ENCODE results near the gene ELMO1.

ELMO1 gene

DNA sequence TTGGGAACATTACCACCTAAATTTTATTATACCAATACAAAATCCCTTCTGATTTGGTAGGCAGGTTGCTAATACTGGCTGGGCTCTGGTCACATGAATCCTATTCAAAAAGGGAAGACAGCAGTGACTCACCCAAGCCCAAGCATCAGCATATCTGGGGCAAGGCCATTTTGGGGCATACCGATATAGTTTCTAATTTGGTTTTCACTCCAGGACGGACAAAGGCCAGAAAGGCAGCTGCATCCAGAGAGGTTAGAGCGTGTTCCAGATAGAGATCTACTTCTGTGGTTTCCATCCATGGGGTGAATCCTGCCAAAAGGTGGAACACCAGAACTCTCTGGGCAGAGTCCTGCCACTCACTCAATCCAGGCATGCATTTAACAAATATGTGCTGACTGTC is 335.8 kb downstream of the ELMO1 start:
- DNase-seq: no peak

DNA sequence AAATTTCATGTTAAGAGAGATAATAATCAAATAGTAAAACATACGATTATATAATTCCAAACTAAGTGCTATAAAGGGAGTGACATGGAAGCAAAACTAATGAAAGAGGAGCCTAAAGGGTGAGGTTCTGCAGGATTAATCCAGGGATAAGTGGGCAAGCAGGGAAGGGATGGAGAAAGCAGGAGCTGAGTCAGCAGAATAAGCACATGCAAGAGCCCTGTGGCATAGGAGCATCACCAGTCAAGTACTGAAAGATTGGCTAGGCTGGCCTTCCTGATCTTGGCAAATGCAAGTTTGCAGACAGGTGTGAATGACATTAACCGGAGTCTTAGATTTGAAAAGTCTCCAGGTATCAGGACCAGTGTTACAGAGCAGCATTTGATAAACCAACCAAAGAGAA is 336.4 kb downstream of the ELMO1 start:
- DNase-seq: no peak

- no peak for DNase-seq
These were observed 337.2 kb downstream of the ELMO1 start for GRCh38 chr7:37111459-37111858.

DNA sequence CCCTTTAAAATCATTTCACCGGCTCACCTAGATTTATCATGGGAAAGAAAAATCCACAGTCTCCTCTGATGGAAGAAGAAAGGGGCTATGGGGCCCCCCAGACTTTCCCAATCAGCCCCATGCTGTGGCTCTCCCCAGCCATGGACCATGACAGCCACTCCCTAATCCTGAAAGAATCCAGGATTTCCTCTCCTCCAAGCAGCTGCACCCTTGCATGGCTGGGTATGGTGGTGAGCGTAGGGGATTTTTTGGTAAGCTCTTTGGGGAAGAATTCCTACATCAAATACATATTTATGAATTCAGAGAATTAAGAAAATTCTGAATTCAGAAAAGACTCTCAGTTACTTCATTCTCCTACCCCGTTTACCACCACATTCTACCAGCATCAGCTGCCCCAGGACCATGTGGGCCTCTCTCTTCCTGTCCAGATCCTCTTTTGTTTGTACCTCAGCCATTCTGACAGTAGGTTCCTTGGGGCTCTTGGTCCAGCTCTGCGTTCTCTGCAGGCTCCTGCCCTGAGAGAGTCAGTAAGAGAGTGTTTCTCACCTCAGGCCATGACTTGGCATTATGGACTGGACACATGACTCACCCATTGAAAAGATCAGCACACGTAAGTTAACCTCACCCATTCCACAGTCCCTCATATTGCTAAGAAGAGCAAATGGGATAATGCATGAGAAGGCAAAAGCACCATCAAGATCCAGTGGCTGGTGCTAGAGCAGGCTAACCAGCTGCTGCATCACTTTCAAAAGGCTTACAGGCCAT is 337.8 kb downstream of the ELMO1 start:
- no peak for DNase-seq

- no peak for DNase-seq
These were observed 338.8 kb downstream of the ELMO1 start for GRCh38 chr7:37109843-37110242.

DNA sequence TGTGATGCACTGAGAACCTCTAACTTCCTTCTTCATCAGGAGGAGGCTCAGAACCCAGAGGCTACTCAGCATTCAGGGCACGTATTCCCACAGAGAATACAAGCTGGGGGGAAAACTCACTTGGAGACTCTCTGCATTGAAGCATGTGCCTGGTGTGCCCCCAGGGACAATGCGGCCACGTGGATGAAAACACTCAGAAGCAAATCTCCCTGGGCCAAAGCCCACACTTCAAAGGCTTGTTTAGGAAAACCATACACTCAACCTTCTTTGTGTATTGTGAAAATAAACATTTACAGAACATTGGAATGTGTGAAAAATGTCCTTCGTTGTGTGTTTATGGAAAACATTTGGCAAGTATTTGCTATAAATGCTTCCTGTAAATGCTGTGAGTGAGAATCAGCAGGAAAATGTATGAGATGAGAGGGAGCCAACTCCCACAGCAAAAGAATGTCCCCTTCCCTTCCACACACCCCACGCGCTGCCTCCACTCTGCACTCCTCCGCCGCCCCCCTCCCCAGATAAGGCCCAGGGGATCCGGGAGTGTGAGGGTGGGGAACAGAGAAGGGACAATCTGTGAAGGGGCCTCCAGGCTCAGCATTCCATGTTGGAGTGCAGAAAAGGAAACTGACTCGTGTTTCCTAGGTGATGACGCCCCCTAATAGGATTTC is 339.5 kb downstream of the ELMO1 start:
- no peak for DNase-seq

DNA sequence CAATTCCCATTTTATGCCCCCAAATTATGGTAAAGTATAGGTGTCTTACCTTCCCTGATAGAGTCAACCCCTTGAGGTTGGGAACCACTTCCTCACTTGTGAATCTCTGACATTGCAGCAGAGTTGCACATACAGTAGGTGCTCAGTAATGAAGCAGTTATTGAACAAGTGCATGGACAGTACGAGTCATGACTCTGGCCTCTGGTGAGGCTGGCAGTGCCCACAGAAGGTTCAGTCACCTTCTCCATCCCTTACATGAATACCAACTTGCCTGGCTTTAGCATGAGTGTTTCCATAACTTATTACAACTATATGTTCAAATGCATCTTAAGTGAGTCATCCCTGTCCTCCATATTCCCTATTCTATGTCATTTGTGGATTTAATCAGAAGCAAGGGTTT is 340.0 kb downstream of the ELMO1 start:
- no peak for DNase-seq

GRCh38 chr7:37107047-37107750 is 341.5 kb downstream of the ELMO1 start:
- DNase-seq: no peak

DNA sequence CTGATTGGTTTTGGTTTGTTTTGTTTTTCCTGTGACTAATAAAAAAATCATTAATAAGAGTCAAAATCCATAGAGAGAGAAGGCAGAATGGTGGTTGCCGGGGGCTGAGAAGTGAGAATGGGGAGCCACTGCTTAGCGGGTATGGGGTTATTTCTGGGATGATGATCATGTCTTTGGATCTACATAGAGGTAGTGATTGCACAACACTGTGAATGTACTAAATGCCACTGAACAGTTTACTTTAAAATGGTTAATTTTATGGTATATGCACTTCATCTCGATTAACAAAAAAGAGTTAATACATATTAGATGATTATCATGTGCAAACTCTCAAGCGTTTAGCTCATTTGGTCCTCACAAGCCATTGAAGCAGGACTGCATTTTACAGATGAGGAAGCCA is 342.9 kb downstream of the ELMO1 start:
- no peak for DNase-seq

DNA sequence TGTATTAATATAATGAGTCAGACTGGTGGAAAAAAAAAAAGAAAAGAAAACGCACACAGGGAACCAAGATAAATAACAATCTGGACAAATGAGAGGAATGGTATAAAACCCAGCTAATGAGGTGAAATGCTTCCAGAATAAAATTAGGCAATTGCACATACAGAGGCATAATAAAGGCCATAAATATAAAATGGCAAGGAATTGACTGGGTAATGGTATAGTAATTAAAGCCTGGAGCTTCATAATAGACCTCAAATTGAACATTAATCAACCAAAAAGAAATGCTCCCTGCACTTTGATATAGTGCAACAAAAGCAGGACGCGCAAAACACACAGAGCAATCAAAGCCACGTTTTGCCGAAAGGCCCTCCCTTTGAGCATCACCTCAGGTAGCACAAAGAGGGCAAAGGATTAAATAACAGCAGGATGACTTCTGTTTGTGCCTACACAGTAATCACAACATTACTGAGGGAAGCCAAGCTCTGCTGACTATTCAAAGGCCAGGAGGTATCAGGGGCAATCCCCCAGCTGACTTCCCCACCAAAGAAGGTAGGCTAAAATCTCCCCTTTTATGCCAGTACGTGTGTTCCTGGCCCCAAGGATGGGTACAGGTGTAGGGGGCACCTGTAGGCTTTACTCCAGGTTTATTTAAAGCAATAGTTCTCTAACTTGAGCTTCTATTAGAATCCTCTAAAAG is 343.7 kb downstream of the ELMO1 start:
- DNase-seq: no peak

- no peak for DNase-seq
These were observed 346.0 kb downstream of the ELMO1 start for GRCh38 chr7:37102518-37103137.

DNA sequence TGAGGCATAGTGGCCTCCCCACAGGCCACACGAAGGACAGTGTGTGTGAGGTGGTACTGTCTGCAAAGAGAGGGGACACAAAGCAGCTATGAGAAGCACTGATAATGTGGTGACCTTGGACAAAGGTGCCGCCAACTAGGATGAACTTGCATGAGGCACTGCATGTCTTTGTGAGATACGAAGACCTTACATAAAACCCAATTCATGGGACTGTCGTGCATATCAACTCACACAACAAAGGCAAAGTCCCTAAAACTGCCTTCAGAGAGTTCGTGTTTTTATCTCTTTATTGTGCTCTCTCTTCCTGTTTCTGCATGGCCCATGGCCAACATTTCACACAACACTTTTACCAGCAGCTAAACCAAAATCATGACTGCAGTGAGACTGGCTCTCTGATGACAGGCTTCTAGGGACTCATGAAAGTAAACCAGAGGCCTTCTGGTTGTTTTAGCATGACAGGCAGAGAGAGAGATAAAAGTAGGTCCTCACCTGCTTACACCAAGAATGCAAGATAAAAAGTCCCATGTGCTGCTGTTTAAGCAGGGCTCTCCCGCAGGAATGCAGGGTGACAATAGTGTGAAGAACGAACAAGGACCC is 347.8 kb downstream of the ELMO1 start:
- no peak for DNase-seq

GRCh38 chr7:37098762-37099161 is 349.9 kb downstream of the ELMO1 start:
- no peak for DNase-seq

DNA sequence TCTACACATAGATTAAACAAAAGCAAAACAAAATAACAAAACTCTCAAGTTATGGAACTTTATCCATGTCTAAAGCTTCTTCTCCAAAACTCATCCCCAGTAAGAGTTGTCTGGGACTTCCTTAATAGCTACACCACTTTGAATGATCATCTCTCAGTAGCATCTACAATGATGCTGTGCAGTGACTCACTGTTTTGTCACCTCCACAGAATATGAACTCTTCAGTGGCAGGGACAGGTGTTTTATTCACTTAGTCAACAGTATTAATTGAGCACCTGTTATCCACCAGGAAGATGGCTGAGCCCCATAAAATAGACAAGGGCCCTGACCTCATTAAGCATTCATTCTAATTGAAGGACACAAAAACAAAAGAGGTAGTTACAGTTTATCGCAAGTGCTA is 350.7 kb downstream of the ELMO1 start:
- no peak for DNase-seq

DNA sequence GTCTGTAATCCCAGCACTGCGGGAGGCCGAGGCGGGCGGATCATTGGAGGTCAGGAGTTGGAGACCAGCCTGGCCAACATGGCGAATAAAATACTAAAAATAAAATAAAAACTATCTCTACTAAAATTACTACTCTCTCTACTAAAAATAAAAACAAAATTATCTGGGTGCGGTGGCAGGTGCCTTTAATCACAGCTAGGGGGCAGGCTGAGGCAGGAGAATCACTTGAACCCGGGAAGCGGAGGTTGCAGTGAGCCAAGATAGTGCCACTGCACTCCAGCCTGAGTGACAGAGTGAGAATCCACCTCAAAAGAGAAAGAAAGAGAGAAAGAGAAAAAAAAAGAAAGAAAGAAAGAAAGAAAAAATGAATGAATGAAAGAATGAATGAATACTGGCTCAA is 351.4 kb downstream of the ELMO1 start:
- no peak for DNase-seq

GRCh38 chr7:37096341-37096740 is 352.3 kb downstream of the ELMO1 start:
- no peak for DNase-seq

DNA sequence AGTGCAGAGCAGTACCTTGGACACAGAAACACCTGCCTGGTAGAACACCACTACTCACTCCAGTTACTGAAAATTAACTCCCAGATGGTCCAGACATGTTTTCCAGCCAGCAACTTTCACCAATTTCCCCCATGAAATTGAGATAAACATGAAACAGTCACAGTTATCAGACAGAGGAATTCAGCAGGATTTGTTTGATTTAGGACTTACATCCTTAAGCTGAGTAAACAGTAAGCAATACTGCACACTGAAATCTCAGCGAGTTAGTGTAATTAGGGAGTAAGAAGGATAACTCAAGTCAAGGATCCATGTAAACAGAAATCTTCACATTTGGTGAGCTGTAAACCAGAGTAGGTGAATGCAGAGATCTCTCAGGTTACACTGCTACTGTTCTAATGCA is 353.5 kb downstream of the ELMO1 start:
- DNase-seq: no peak

DNA sequence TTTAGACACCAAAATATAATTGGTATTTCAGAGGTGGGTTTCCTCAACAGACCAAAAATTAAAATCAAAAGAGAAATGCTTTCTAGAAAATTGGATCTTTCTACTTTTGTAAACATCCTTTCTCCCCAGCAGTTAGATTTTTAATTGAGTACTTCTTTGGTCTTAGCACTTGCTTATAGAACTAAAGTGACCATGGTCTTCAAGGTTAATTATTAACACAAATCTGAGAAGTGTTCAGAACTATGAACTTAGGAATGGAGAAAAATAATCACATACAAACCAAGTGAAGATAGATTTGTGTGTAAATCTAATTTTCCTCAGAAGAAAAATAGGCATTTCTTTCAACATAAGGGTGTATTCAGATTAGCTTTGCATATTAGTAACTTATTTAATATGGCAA is 355.4 kb downstream of the ELMO1 start:
- no peak for DNase-seq

DNA sequence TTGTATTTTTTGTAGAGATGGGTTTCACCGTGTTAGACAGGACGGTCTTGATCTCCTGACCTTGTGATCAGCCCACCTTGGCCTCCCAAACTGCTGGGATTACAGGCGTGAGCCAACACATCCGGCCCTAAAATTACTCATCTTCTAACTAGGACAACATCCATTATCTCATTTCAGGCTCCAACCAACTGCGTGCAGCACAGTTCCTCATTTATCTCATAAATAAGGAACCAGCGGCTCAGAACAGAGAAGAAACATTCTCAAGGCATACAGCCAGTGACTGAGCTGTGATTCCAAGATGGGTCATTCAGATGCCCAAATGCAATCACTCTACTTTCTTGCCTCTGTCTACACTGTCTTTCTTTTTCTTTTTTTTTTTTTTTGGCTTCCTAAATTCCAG is 356.1 kb downstream of the ELMO1 start:
- DNase-seq: no peak

GRCh38 chr7:37089972-37090371 is 358.7 kb downstream of the ELMO1 start:
- DNase-seq: no peak

- no peak for DNase-seq
These were observed 363.1 kb downstream of the ELMO1 start for GRCh38 chr7:37085600-37085999.

DNA sequence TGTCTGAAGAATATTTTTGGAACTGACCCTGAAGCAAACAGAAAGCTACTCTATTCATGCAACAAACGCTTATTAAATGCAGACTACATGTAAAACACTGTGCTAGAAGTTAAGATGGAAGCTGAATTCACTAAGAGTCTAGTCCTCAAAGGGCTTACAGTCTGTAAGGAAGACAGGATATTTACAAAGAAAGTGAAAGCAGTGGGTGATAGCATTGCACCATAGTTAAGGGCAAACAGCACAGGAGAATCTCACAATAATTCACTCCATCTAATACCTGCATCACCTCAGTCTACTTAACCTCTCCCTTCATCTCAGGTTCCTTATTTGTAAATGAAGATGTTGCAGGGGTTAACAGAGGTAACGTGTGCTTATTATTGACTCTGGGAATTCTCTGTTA is 364.4 kb downstream of the ELMO1 start:
- no peak for DNase-seq

All from activated CD4-positive, alpha-beta T cell treated with anti-CD3 and anti-CD28 coated beads, Interleukin-2, amount 50 U/mL, for 16 hours (primary cell).